Activated CD8-positive, alpha-beta memory T cell treated with anti-CD3 and anti-CD28 coated beads, Interleukin-2, amount 50 U/mL, for 1 hour (primary cell): ENCODE data around the gene SH3RF1.

Experiments used
- DNase-seq: peaks from one replicate; pipeline ENCODE4 v3.0.0-alpha.2; 2020; ENCODE audit errors: extremely low read depth

The SH3RF1 gene

GRCh38 chr4:169103966-169104412 is 166.8 kb downstream of the SH3RF1 start:
- DNase-seq = no peak

GRCh38 chr4:169102026-169102425 is 168.7 kb downstream of the SH3RF1 start:
- DNase-seq = no peak

GRCh38 chr4:169100670-169101101 is 170.1 kb downstream of the SH3RF1 start:
- DNase-seq = no peak

GRCh38 chr4:169099771-169100180 is 171.0 kb downstream of the SH3RF1 start:
- no peak for DNase-seq

GRCh38 chr4:169098969-169099690 is 171.6 kb downstream of the SH3RF1 start:
- no peak for DNase-seq

- no peak for DNase-seq
These were observed 172.2 kb downstream of the SH3RF1 start for GRCh38 chr4:169098532-169098931.

GRCh38 chr4:169098054-169098497 is 172.7 kb downstream of the SH3RF1 start:
- no peak for DNase-seq

- DNase-seq = no peak
These were observed 174.5 kb downstream of the SH3RF1 start for GRCh38 chr4:169096221-169096620.

GRCh38 chr4:169094656-169095231 is 176.0 kb downstream of the SH3RF1 start:
- no peak for DNase-seq

- DNase-seq = no peak
These were observed 177.8 kb downstream of the SH3RF1 start for GRCh38 chr4:169092889-169093522.

- DNase-seq = no peak
These were observed 180.1 kb downstream of the SH3RF1 start for GRCh38 chr4:169090484-169091215.

GRCh38 chr4:169089004-169089403 is 181.8 kb downstream of the SH3RF1 start:
- DNase-seq = no peak

- no peak for DNase-seq
These were observed 185.8 kb downstream of the SH3RF1 start for GRCh38 chr4:169084954-169085353.

- DNase-seq = no peak
These were observed 189.8 kb downstream of the SH3RF1 start for GRCh38 chr4:169080981-169081380.

GRCh38 chr4:169079942-169080827 is 190.6 kb downstream of the SH3RF1 start:
- no peak for DNase-seq

GRCh38 chr4:169074117-169074516 is 196.6 kb downstream of the SH3RF1 start:
- DNase-seq = no peak

GRCh38 chr4:169071747-169072146 is 199.0 kb downstream of the SH3RF1 start:
- no peak for DNase-seq

- no peak for DNase-seq
These were observed 199.9 kb downstream of the SH3RF1 start for GRCh38 chr4:169070895-169071218.

GRCh38 chr4:169070071-169070894 is 200.5 kb downstream of the SH3RF1 start:
- DNase-seq = no peak

- no peak for DNase-seq
These were observed 202.3 kb downstream of the SH3RF1 start for GRCh38 chr4:169068423-169068822.
